ENCODE results near the gene STK38.

The STK38 gene

DNA sequence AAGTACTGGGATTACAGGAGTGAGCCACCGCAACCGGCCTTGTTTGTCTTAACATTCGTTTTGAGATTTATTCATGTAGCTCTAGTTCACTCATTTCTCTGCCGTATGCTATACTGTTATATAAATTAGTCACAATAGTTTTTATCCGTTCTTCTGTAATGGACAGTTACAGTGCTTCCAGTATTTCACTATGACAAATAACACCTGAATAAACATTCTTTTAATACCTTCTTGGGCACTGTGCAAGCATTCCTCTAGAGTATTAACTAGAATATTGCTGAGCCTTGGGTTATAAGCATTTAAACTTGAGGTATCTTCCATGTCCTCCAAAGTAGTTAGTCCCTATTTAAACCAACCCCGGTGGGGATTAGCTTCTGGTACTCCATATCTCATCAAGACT lies 45.6 kb downstream of the STK38 start:
- H3K4me1 ChIP-seq (ENCODE audit: control insufficient read depth, insufficient read depth, low read length) = no peaks in the 10 kb centered on the region
- H3K36me3 ChIP-seq (ENCODE audit: control insufficient read depth, insufficient read depth, low read length) = peaks cover 43% of the 10 kb centered on the region
- no peaks in the 10 kb centered on the region for H3K9me3 ChIP-seq (ENCODE audit: control insufficient read depth, insufficient read depth, low read depth, low read length)
- no peaks in the 10 kb centered on the region for H3K27me3 ChIP-seq (ENCODE audit: control insufficient read depth, insufficient read depth, low read length)
- H3K27ac ChIP-seq (ENCODE audit: low read depth, low read length) = no peak overlapping the region
- no peak overlapping the region for H3K9ac ChIP-seq (ENCODE audit: low read length)
- no peak overlapping the region for H3K4me3 ChIP-seq (ENCODE audit: low read depth, low read length)

DNA sequence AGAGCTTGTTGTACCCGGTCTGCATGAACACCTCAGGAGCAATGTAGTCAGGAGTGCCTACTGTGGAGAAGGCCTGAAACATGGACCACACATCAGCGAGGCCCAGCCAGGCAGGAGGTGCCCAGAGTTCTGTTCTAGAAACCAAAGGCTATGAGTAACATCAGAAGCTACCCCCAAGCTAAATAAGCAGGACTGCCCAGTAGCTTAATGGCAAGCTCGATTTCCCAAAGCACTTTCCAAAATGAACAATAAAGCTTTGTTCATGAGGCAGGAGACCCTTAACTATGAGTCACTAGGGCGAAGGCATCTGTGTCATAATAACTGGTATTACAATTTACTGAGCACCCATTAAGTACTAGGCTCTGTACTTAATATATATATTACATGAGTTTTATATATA lies 47.4 kb downstream of the STK38 start:
- Histone ChIP-seq H3K9ac (ENCODE audit: low read length) (no peak overlapping the region), H3K27me3 (ENCODE audit: control insufficient read depth, insufficient read depth, low read length) (no peaks in the 10 kb centered on the region), H3K4me3 (ENCODE audit: low read depth, low read length) (no peak overlapping the region), H3K9me3 (ENCODE audit: control insufficient read depth, insufficient read depth, low read depth, low read length) (no peaks in the 10 kb centered on the region), H3K27ac (ENCODE audit: low read depth, low read length) (no peak overlapping the region), H3K4me1 (ENCODE audit: control insufficient read depth, insufficient read depth, low read length) (no peaks in the 10 kb centered on the region), H3K36me3 (ENCODE audit: control insufficient read depth, insufficient read depth, low read length) (peaks cover 42% of the 10 kb centered on the region)

DNA sequence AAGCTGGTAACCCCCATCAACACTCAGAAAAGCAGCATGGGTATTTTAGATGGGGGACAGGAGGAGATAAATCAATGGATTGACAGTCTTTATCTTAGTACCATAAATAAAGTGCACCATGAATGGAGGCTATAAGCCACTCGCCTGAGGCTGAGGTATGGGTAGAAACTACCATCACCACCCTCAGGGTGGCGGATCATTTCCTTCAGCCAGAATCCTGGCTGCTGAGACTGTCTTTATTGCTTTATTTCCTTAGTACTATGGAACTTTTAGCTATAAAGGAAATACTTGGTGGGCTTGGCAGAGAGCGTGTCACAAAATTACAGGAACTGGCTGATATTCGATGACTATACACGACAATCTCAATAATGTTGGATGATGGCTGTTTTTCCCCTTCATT lies 52.2 kb downstream of the STK38 start:
- H3K27ac ChIP-seq (ENCODE audit: low read depth, low read length) = no peak overlapping the region
- H3K4me3 ChIP-seq (ENCODE audit: low read depth, low read length) = no peak overlapping the region
- no peaks in the 10 kb centered on the region for H3K27me3 ChIP-seq (ENCODE audit: control insufficient read depth, insufficient read depth, low read length)
- no peak overlapping the region for H3K9ac ChIP-seq (ENCODE audit: low read length)
- no peaks in the 10 kb centered on the region for H3K9me3 ChIP-seq (ENCODE audit: control insufficient read depth, insufficient read depth, low read depth, low read length)
- peaks cover 40% of the 10 kb centered on the region for H3K36me3 ChIP-seq (ENCODE audit: control insufficient read depth, insufficient read depth, low read length)
- peaks cover 15% of the 10 kb centered on the region for H3K4me1 ChIP-seq (ENCODE audit: control insufficient read depth, insufficient read depth, low read length)

DNA sequence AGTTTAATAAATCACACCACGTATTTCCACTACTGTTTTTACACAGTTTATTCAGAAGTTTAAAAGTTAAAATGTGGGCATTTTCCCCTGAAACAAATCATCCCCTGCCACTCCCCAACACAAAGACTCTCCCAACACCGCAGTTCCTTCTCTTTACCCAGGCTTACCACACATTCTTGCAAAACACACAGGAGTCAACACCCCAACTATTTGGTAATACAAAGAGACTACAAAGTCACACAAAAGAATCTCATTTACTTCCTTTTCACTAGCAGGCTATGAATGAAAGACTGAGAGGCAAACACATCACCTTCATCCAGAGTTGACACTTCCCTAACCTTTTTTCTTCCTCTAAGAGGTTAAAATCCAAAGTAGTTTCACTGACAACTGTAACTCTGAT lies 53.4 kb downstream of the STK38 start:
- Histone ChIP-seq H3K9ac (ENCODE audit: low read length) (no peak overlapping the region), H3K9me3 (ENCODE audit: control insufficient read depth, insufficient read depth, low read depth, low read length) (no peaks in the 10 kb centered on the region), H3K4me1 (ENCODE audit: control insufficient read depth, insufficient read depth, low read length) (peaks cover 15% of the 10 kb centered on the region), H3K36me3 (ENCODE audit: control insufficient read depth, insufficient read depth, low read length) (peaks cover 40% of the 10 kb centered on the region), H3K27me3 (ENCODE audit: control insufficient read depth, insufficient read depth, low read length) (no peaks in the 10 kb centered on the region), H3K27ac (ENCODE audit: low read depth, low read length) (no peak overlapping the region), H3K4me3 (ENCODE audit: low read depth, low read length) (no peak overlapping the region)

DNA sequence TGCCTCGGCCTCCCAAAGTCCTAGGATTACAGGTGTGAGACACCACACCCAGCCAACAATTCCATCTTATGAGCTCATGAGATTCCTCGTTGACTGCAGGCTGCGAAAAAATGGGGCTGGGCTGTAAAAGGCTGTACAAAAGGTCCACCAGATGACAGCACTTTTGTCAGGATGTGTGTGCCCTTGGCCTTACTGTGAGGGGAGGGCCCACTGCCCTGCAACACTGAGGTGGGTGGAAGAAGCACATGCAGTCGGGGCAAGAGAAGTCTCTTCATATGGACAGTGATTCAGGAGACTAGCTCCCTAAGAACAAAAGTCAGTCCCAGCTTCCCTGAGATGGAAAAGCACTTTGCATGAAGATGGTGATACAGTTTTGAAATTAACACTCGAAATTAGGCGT lies 54.0 kb downstream of the STK38 start:
- peaks cover 40% of the 10 kb centered on the region for H3K36me3 ChIP-seq (ENCODE audit: control insufficient read depth, insufficient read depth, low read length)
- no peak overlapping the region for H3K27ac ChIP-seq (ENCODE audit: low read depth, low read length)
- peaks cover 15% of the 10 kb centered on the region for H3K4me1 ChIP-seq (ENCODE audit: control insufficient read depth, insufficient read depth, low read length)
- no peaks in the 10 kb centered on the region for H3K27me3 ChIP-seq (ENCODE audit: control insufficient read depth, insufficient read depth, low read length)
- no peak overlapping the region for H3K9ac ChIP-seq (ENCODE audit: low read length)
- no peaks in the 10 kb centered on the region for H3K9me3 ChIP-seq (ENCODE audit: control insufficient read depth, insufficient read depth, low read depth, low read length)
- H3K4me3 ChIP-seq (ENCODE audit: low read depth, low read length) = no peak overlapping the region

DNA sequence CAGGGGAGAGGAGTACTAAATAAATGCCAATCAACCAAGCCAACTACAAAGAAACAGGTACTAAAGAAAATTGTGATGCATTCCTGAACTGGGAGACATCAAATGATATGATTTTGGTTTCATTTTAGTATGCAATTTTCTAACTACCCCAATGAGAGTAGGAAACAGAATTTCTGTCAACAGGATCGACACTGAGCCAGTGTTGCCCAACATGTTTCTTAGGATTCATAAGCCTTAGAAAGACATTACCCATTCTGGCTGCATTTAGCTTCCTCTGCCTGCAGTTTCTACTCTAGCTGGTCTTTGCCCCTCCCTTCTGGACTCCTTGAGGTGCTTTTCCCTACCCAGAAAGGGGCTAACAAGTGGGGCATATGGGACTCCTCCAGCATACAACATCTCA lies 54.7 kb downstream of the STK38 start:
- H3K4me1 ChIP-seq (ENCODE audit: control insufficient read depth, insufficient read depth, low read length) = peaks cover 15% of the 10 kb centered on the region
- peaks cover 45% of the 10 kb centered on the region for H3K36me3 ChIP-seq (ENCODE audit: control insufficient read depth, insufficient read depth, low read length)
- no peak overlapping the region for H3K4me3 ChIP-seq (ENCODE audit: low read depth, low read length)

DNA sequence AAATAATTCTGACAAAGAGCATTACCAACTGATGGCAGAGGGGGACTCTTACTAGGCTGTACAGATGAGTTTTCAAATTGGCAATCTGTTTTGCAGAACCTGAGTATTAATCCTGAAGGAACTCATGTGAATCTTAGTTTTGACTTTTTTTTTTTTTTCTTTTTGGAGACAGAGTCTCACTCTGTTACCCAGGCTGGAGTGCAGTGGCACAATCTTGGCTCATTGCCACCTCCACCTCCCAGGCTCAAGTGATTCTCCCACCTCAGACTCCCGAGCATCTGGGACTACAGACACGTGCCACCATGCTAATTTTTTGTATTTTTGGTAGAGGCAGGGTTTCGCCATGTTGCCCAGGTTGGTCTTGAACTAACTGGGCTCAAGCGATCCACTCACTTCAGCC lies 55.2 kb downstream of the STK38 start:
- H3K27me3 ChIP-seq (ENCODE audit: control insufficient read depth, insufficient read depth, low read length) = no peaks in the 10 kb centered on the region
- H3K27ac ChIP-seq (ENCODE audit: low read depth, low read length) = no peak overlapping the region
- H3K36me3 ChIP-seq (ENCODE audit: control insufficient read depth, insufficient read depth, low read length) = peaks cover 45% of the 10 kb centered on the region
- H3K4me1 ChIP-seq (ENCODE audit: control insufficient read depth, insufficient read depth, low read length) = peaks cover 15% of the 10 kb centered on the region
- no peaks in the 10 kb centered on the region for H3K9me3 ChIP-seq (ENCODE audit: control insufficient read depth, insufficient read depth, low read depth, low read length)
- H3K9ac ChIP-seq (ENCODE audit: low read length) = no peak overlapping the region
- no peak overlapping the region for H3K4me3 ChIP-seq (ENCODE audit: low read depth, low read length)

More for the DNA sequence above, 54.7 kb downstream of the STK38 start:
- Histone ChIP-seq H3K27ac (ENCODE audit: low read depth, low read length) (no peak overlapping the region), H3K27me3 (ENCODE audit: control insufficient read depth, insufficient read depth, low read length) (no peaks in the 10 kb centered on the region), H3K9ac (ENCODE audit: low read length) (no peak overlapping the region), H3K9me3 (ENCODE audit: control insufficient read depth, insufficient read depth, low read depth, low read length) (no peaks in the 10 kb centered on the region)

DNA sequence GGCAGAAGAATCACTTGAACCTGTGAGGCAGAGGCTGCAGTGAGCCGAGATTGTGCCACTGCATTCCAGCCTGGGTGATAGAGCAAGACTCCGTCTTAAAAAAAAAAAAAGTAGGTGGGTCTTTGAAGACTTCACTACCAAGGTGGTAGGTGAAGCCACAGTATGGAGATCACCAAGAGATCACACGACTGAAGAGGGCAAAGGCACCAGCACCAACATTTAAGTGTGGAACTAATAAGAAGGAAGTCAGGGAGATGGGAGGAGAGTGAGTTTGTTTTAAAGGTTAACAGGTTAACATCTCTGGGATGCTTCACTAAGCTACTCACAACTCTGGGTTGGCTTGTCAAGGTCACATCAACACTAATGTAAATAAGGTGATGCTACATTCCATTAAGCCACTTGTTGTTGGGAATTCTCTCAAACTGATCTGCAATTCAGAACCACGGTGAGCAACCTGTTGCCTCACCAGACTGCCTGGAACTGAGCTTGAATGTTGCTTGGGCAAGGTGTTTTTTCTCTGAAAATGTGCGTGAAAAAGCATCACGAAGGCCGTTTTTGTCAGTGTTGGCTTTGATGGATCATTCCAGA lies 55.8 kb downstream of the STK38 start:
- Histone ChIP-seq H3K27ac (ENCODE audit: low read depth, low read length) (no peak overlapping the region), H3K4me3 (ENCODE audit: low read depth, low read length) (no peak overlapping the region), H3K4me1 (ENCODE audit: control insufficient read depth, insufficient read depth, low read length) (peaks cover 15% of the 10 kb centered on the region), H3K9ac (ENCODE audit: low read length) (no peak overlapping the region), H3K36me3 (ENCODE audit: control insufficient read depth, insufficient read depth, low read length) (peaks cover 45% of the 10 kb centered on the region), H3K27me3 (ENCODE audit: control insufficient read depth, insufficient read depth, low read length) (no peaks in the 10 kb centered on the region), H3K9me3 (ENCODE audit: control insufficient read depth, insufficient read depth, low read depth, low read length) (no peaks in the 10 kb centered on the region)

DNA sequence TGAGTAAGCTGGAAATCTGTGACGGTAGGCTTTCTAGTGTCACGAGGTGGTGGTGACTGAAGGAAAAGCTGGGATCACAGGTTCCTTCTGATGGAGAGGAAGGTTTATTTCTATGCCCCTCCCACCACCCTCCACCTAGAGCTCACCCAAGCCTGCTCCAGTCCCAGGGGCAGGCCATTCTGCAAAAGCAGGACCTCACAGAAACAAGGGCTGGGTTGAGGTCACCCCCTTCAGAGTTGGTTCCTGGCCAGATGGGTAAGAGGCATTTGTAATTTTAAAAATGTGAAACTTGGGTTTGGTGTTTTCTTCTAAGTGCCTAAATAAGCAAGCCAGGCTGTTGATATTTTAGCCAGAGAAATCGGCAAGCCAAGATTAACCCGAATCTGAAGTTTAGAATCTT lies 57.9 kb downstream of the STK38 start:
- peaks cover 44% of the 10 kb centered on the region for H3K36me3 ChIP-seq (ENCODE audit: control insufficient read depth, insufficient read depth, low read length)
- H3K27me3 ChIP-seq (ENCODE audit: control insufficient read depth, insufficient read depth, low read length) = no peaks in the 10 kb centered on the region
- no peak overlapping the region for H3K27ac ChIP-seq (ENCODE audit: low read depth, low read length)
- peaks cover 13% of the 10 kb centered on the region for H3K4me1 ChIP-seq (ENCODE audit: control insufficient read depth, insufficient read depth, low read length)
- H3K9ac ChIP-seq (ENCODE audit: low read length) = no peak overlapping the region
- H3K9me3 ChIP-seq (ENCODE audit: control insufficient read depth, insufficient read depth, low read depth, low read length) = no peaks in the 10 kb centered on the region
- H3K4me3 ChIP-seq (ENCODE audit: low read depth, low read length) = no peak overlapping the region

DNA sequence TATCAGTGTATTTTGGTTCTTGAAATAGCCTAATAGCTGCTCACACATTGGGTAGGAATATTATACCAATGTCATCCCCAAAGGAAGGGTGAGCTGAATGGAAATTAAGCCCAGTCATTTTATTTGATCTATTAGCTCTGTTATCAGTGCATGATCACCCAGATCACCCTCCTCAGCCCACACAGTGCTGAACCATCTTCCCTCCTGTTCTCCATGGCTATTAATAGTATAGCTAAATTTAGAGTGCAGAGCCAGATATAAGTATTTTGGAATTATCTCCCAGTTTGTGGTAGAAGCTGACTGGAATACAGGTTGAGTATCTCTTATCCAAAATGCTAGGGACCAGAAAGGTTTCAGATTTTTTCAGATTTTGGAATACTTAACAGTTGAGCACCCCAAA lies 59.1 kb downstream of the STK38 start:
- H3K36me3 ChIP-seq (ENCODE audit: control insufficient read depth, insufficient read depth, low read length) = peaks cover 48% of the 10 kb centered on the region
- no peak overlapping the region for H3K9ac ChIP-seq (ENCODE audit: low read length)
- H3K27ac ChIP-seq (ENCODE audit: low read depth, low read length) = no peak overlapping the region
- no peaks in the 10 kb centered on the region for H3K9me3 ChIP-seq (ENCODE audit: control insufficient read depth, insufficient read depth, low read depth, low read length)
- peaks cover 10% of the 10 kb centered on the region for H3K4me1 ChIP-seq (ENCODE audit: control insufficient read depth, insufficient read depth, low read length)
- H3K4me3 ChIP-seq (ENCODE audit: low read depth, low read length) = no peak overlapping the region
- no peaks in the 10 kb centered on the region for H3K27me3 ChIP-seq (ENCODE audit: control insufficient read depth, insufficient read depth, low read length)

DNA sequence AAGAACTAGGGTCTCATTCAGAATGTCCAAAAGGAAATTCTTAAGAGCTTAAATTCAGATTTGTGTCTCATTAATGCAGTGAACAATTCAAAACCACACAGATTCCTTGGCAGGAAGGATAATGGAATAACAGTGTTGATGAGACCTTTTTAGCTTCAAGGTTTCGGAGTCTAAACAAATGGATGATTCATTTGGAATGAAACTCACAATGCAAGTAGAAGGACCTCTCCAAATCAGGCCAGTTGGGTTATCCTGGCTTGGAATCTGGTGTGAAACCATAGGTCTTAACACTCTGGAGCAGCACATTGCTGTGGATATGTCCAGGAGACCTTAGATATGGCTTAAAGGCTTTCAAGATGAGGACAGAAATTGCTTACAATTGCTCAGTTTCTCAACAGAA lies 59.6 kb downstream of the STK38 start:
- no peaks in the 10 kb centered on the region for H3K27me3 ChIP-seq (ENCODE audit: control insufficient read depth, insufficient read depth, low read length)
- no peak overlapping the region for H3K4me3 ChIP-seq (ENCODE audit: low read depth, low read length)
- no peak overlapping the region for H3K9ac ChIP-seq (ENCODE audit: low read length)
- H3K27ac ChIP-seq (ENCODE audit: low read depth, low read length) = no peak overlapping the region
- peaks cover 48% of the 10 kb centered on the region for H3K36me3 ChIP-seq (ENCODE audit: control insufficient read depth, insufficient read depth, low read length)
- H3K4me1 ChIP-seq (ENCODE audit: control insufficient read depth, insufficient read depth, low read length) = peaks cover 8% of the 10 kb centered on the region
- no peaks in the 10 kb centered on the region for H3K9me3 ChIP-seq (ENCODE audit: control insufficient read depth, insufficient read depth, low read depth, low read length)

DNA sequence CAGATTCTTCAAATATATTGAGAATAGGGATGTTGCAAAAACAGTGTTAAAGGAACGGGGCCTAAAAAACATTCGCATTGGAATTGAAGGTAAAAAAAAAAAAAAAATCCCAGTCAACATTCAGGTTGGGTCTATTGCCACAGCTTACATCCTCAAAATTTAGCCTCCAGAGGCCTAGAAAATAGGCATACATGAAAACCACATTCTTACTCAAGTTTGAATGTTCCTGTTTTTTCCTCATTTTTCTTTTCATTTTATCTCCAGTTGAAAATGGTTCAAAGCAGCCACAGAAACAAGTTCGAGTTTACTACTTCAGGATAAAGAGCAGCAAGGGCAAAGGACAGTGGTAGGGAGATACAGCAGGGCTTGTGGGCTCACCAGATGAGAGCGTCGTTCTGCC lies 62.5 kb downstream of the STK38 start:
- Histone ChIP-seq H3K9ac (ENCODE audit: low read length) (no peak overlapping the region), H3K27me3 (ENCODE audit: control insufficient read depth, insufficient read depth, low read length) (no peaks in the 10 kb centered on the region), H3K36me3 (ENCODE audit: control insufficient read depth, insufficient read depth, low read length) (peaks cover 69% of the 10 kb centered on the region), H3K4me3 (ENCODE audit: low read depth, low read length) (no peak overlapping the region), H3K9me3 (ENCODE audit: control insufficient read depth, insufficient read depth, low read depth, low read length) (no peaks in the 10 kb centered on the region), H3K27ac (ENCODE audit: low read depth, low read length) (no peak overlapping the region), H3K4me1 (ENCODE audit: control insufficient read depth, insufficient read depth, low read length) (no peaks in the 10 kb centered on the region)
